Glomerular endothelial cell (primary cell): ENCODE results near the gene PNPO. TPM values are rescaled to one million over a fixed set of nuclear protein-coding genes. Genes with fewer than 3 reads are reported as not detected.
"Not testable (repeated sequence)": the region's sequence is repeated elsewhere in the genome, so short reads cannot be mapped to it uniquely, and the experiment has no call there.

Source experiments
- DNase-seq: peaks from one replicate; pipeline ENCODE4 v3.0.0-alpha.2; 2011; ENCODE audit warnings: low read depth, low spot score; ENCODE audit errors: extremely low read depth
- total RNA-seq: library from RNA; depleted of rRNA; stranded (reverse); fragments of >200 nt; gene quantifications from 2 replicates; pipeline ENCODE4 v1.2.3, GENCODE V29; 2015

PNPO gene
- total RNA-seq, 1 donor from 2014 or later = 36.3 TPM

GRCh38 chr17:47970725-47971499 lies 29.5 kb downstream of the PNPO start, which contains the start of gene CDK5RAP3:
TSS of gene CDK5RAP3 (plus strand) at chr17:47971113. CDS start at chr17:47971147, 34 bp downstream.
- peak; percentile 91 for DNase-seq

GRCh38 chr17:47973541-47973940 lies 32.2 kb downstream of the PNPO start:
- no peak for DNase-seq

- no peak for DNase-seq
Measured at GRCh38 chr17:47975189-47975822, 33.9 kb downstream of the PNPO start.

GRCh38 chr17:47975823-47976205 lies 34.4 kb downstream of the PNPO start:
- DNase-seq = no peak

- DNase-seq = no peak
Measured at GRCh38 chr17:47978324-47978723, 37.0 kb downstream of the PNPO start.

- DNase-seq = no peak
Measured at GRCh38 chr17:47980541-47980940, 39.2 kb downstream of the PNPO start.

GRCh38 chr17:47981462-47981861 lies 40.1 kb downstream of the PNPO start:
- no peak for DNase-seq

GRCh38 chr17:47982091-47982617 lies 40.8 kb downstream of the PNPO start:
- DNase-seq = no peak

GRCh38 chr17:47982645-47983390 lies 41.4 kb downstream of the PNPO start:
- no peak for DNase-seq

- DNase-seq = no peak
Measured at GRCh38 chr17:47983492-47984223, 42.3 kb downstream of the PNPO start.

GRCh38 chr17:47986520-47986919 lies 45.1 kb downstream of the PNPO start:
- no peak for DNase-seq

- DNase-seq = no peak
Measured at GRCh38 chr17:47987240-47987835, 46.0 kb downstream of the PNPO start.

GRCh38 chr17:47988445-47988844 lies 47.1 kb downstream of the PNPO start:
- not testable (repeated sequence) for DNase-seq

- DNase-seq = no peak
Measured at GRCh38 chr17:47989159-47989558, 47.8 kb downstream of the PNPO start.

GRCh38 chr17:47989700-47990099 lies 48.3 kb downstream of the PNPO start:
- DNase-seq = no peak

GRCh38 chr17:47990962-47991731 lies 49.8 kb downstream of the PNPO start:
- no peak for DNase-seq

GRCh38 chr17:47992216-47992615 lies 50.8 kb downstream of the PNPO start:
- no peak for DNase-seq

GRCh38 chr17:47993031-47993564 lies 51.7 kb downstream of the PNPO start:
- no peak for DNase-seq

GRCh38 chr17:47993964-47994363 lies 52.6 kb downstream of the PNPO start:
- DNase-seq = no peak
